DMS153 treated with DMSO at 0.1 percent for 48 hours (cell line): ENCODE data around the gene IL1RAPL2.
"Not testable (repeated sequence)": the region's sequence is repeated elsewhere in the genome, so short reads cannot be mapped to it uniquely, and the experiment has no call there.

Experiments used
- DNase-seq: peaks from one replicate; lab custom pipeline; 2025; ENCODE audit not compliant: unreplicated experiment; lab: John Stamatoyannopoulos, UW

The IL1RAPL2 gene

DNA sequence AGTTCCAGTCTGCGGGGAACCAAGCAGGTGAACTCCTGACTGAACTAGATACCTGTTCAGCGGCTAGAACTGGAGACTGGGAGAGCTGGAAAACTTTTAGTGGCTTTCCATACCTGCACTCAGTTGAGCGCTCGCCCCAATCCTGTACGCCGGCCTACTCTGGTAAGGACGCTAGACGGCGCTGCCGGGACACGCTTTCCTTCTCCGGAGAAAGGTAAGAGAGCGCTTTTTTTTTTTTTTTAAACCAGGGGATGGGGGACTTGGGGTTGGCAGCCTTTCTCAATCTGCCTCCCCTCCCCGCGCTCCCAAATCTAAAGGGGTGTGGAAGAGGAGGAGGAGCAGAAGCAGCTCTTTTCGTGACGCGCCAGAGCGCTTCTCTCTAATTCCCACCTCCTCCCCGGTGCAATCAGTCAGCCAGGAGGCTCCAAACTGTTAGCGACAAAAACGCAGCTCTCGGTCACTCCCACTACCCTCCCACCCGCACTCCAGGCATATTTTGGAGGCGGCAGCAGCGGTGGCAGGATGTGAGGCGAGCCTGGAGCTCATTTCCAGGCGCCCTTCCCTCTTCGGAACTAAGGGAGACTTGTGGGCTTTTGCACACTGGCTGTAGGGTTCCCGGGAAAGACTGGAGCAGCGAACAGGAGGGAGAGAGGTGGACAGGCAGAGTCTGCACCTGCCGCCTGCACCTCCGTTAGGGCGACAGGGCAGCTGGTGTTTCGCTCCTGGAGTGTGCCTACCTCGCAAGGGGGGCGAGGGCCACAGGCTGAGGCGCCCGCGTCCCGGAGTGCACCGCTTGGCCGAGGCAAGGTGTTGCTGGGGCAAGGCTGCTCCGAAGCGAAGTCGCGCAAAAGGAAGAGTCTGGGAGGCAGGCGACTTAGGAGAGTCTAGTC, at the start of gene IL1RAPL2:
Gene IL1RAPL2, plus strand, starts transcription at position 409 of the 890 bp plus-strand sequence.
- peak; percentile 0 for DNase-seq

DNA sequence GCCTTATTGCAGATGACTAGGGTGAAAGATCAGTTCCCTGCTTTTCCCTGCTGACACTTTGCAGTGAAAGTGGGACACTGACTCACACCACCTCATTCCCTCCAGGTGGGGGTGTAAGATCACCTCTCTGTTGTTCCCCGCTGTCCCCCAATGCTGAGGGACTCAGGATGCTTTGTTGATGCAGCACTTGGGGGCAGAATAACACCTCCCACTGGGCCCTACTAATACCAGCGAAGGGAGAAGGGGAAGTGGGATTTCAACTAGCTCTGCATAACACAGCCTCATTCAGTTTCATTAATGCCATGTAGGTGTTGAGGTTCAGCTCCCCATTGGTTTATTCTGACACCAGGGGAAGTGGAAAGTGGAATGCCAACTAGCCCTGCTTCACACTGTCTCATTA, 43.6 kb upstream of the IL1RAPL2 start:
- DNase-seq, result no peak

DNA sequence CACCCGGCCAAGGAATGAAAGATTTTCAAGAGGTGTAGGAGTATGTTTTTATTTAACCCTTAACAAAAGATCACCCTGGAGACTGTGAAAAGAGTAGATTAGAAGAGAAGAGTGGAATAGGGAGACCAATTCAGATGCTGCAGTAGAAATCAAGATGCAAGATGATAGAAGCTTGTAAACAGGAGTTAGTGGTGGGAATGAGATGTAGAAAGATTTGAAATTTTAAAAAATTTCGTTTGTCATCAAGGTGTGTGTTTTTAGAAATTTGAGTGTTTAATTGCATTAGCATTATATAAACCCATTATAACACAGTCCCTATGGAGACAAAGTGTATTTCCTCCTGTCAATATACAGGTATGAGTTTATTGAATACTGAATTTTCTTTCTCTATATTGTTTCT, 42.1 kb upstream of the IL1RAPL2 start:
- no peak for DNase-seq

DNA sequence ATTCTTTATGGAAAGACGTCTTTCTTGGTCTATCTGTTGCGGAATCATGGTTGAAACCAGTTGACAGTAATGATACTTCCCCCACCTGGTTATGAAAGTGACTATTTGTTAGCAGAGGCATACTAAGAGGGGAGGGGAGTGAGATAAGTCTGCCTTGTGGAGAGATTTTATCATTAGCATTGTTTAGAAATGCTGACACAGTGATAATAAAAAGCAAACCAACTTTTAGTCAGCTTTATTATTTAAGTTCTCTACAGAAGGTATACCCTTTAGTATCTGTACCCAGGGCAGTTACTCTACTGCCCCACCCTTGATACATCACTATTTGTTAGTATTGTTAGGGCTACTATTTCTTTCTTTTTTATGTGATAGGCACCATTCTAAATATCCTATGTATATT, 26.9 kb upstream of the IL1RAPL2 start:
- DNase-seq, result no peak

DNA sequence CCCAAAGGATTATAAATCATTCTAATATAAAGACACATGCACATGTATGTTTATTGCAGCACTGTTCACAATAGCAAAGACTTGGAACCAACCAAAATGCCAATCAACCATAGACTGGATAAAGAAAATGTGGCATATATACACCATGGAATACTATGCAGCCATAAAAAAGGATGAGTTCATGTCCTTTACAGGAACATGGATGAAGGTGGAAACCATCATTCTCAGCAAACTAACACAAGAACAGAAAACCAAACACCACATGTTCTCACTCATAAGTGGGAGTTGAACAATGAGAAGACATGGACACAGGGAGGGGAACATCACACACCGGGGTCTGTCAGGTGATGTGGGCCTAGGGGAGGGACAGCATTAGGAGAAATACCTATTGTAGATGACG, 23.6 kb upstream of the IL1RAPL2 start:
- DNase-seq, result not testable (repeated sequence)

DNA sequence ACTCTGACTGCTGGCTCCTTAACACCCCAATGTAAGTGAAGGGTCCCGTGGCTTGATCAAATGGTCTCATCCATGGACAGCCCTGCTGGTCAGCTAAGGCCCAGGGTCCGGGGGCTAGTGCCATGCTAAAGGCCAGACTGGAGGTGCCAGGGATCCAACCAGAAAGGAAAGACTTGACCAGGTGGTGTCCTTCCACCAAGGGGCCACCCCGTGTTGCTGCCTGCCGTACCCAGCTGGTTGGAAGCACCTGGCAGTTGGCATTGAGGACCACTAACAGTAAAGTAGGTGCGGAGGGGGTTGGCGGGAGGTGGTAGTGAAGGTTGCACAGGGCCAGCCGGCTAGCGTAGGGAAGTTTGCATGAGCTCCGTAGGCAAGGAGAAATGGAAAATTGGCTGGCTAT, 1.7 kb upstream of the IL1RAPL2 start:
- no peak for DNase-seq

DNA sequence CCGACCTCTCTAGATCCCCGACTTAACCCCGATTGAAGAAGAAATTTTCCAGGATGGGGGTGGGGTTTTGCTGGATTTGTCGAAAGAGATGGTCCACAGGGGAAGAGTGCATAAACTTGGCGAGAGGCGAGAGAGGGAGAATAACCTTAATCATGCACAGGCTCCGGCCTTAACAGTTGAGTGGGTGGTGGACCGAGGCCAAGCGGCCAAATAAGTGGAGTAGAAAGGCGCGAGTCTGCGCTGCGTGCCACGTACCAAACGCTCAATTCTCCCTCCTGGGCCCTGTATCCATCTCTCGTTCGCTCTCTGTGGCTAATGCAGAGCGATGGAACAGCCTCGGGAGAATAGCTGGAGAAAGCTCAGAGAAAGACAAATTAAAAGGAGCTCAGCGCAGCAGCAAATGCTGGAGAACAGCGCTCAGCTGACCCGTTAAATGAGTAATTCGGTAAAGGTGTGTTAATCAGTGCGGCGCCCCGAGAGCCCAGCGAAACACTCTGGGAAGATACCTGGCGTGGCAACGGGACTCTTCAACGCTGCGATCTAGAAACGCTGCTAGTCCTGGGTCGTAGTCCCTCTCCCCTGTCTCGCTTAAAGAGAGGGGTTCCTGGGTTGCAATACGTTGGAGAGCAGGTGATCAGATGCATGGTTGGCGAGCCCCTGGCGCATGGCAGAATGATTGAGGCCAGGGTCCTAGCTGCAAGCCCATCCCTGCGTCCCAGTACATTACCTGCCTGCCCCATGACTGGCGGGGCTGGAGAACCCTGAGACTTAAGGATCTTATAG, 887 bp upstream of the IL1RAPL2 start:
- DNase-seq, result no peak

DNA sequence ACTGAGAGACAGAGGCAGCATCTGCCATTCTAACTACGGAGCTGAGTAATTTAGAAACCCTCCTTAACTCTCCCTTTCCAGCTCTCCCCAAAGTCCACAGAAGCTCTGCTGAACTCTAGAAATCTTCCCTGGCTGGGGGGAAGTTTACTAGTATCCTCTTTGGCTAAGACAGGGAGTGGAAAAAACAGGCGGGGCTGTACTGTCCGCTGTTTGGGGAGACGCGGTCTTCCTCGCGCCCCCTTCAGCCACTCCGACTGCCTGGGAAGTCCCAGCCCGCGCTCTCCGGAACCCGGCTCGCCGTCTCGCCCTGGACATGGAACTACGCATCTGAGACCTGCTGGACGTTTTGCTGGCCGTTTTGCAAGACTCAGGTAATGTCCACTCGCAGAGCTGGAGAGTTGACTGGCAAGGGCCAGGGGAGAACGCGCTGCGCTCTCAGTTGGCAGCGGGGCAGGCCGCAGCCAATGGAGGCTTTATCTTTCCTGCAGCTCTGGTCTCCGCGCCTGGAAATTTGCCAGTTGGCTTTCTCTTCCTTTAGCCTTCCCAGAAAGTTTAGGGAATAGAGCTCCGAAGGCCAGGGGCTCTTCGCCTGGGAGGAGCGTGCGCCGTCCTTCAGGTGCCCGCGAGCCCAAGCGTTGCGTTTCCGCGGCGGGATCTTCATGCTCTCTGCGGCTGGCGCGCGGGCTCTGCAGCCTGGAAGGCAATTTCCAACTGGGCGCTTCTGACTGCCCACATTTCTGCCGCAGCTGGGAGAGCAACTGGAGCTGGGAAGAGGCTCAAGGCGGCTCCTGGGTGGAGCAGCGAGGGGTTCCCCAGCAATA, 892 bp downstream of the IL1RAPL2 start:
- DNase-seq, result no peak

DNA sequence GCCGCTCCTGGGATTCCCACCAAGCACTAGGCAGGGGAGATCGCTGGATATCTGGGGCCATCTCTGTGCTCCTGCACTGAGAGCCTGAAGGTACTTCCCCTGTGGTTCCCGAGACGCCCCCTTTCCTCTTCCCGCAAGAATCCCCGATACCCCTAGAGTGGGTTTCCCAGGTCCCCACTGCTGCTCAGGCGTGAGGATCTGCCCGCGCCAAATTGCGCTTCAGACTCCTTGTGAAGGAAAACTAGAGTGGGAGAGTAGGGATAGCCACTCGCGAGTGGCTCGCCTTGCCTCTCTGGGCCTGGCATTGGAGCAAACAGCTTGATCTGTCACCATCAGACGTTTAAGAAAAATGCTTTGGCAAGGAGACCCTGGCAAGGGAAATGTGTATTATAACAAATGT, 1.5 kb downstream of the IL1RAPL2 start:
- no peak for DNase-seq

DNA sequence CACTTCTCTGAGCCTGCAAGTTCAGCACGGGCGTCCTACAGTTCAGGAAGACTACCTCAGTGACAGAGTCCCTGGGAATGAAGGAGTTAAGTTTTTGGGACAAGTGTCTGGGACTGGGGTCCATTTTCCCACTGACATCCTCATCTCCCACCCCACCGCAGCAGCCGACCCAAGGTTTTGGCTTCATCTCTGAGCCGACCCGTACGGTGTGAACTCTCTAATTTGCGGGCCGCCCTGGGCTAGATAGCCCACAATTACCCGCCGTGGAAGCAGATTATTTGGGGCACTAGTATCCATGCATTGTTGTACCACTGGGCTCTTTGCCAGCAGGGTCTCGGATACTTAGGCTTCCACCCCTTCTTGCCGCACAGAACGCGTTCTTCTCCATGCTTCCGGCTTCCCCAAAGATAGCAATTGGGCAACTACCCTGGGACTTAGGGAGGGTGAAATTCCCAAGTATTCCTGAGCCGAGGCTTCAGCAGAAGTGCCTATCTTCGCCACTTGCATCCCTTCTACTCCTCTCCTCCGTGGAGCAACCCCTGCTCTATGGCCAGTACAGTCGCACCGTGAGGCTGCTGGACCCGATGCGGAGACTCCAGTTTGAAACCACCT, 2.4 kb downstream of the IL1RAPL2 start:
- no peak for DNase-seq

DNA sequence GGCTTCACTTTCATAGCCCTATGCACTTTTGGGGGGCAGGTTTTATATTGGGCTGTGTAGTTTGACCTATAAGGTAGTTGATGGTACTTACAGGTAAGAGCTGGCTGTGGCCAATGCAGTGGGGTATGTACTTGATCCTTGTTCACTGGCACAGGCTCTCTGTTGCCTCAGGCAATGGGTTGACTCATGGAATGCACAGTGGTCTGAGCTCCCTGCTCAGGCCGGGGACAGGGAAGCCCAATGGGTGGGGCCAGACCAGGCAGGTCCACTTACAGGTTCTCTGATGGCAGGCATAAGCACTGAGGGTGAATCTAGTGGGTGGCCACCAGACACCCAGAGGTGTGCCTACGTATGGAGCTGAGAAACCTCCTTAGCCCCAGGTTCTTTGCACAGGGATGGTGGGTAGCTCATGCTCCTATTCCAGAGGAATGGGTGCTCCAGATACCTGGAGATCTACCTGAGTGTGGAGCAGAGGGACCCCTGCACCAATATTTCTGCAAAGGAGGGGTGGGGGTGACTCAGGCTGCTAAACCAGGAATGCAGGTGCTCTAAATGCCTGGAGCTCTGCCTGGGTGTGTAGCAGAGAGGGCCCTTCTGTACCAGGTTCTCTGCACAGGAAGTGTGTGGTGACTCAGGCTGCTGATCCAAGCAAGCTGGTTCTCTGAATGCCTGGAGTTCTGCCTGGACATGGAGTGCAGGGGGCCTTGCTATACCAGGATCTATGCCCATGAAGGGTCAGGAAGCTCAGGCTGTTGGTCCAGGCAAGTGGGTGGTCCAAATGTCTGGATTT, 52.3 kb downstream of the IL1RAPL2 start:
- DNase-seq, result no peak

DNA sequence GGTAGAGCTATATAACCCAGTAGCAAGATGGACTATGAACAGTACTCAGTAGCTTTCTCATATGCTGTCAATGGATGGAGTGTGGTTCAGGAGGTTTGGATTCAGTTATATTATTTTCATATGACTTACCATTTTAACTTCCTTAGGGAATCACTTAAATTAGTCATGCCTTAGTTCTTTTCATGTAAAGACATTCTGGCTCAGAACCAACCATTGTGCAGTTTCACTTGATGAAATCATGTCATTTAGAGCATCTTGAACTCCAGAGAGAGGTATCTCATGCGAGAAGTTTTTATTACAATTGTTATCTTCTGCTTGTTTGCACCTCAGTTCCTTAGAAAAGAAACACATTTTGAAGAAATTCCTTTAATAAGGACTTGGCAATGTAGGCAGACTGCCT, 55.8 kb downstream of the IL1RAPL2 start:
- DNase-seq, result no peak

DNA sequence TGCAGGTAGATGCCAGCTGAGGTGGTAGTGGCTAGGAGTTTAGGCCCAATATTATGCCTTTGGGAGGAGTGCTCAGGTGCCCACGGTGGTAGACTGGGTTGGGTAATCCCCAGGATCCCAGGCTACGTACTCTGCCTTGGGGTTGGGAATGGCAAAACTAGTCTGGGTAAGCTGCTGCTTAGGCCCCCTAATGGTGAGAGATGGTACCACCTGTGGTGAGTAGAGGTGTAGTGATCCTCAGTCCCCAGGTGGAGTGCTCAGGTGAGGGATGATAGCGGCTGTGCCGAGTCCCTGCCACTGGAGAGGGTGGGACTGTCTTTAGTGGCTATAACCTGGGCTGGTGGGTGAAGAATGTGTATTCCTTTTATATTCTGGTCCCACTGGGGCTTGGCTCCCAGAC, 75.2 kb downstream of the IL1RAPL2 start:
- DNase-seq, result no peak

DNA sequence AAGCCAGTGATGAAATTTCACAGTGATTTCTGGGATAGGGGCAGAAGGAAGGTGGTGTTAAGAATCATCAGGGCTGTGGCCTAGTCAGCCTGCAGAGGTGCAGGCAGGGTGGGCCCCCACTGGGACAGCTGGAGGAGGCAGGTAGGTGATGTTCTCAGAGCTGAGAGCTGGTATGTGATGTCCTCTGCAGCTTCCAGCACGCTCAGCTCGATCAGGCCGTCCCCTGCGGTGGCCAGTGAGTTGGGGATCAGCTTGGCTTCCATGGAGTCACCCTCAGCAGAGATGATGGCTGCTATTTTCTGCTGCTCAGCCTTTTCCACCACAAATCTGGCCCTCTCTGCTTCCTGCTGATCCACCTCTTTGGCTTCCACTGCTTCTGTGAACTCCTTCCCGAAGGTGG, 81.1 kb downstream of the IL1RAPL2 start:
- DNase-seq, result no peak

DNA sequence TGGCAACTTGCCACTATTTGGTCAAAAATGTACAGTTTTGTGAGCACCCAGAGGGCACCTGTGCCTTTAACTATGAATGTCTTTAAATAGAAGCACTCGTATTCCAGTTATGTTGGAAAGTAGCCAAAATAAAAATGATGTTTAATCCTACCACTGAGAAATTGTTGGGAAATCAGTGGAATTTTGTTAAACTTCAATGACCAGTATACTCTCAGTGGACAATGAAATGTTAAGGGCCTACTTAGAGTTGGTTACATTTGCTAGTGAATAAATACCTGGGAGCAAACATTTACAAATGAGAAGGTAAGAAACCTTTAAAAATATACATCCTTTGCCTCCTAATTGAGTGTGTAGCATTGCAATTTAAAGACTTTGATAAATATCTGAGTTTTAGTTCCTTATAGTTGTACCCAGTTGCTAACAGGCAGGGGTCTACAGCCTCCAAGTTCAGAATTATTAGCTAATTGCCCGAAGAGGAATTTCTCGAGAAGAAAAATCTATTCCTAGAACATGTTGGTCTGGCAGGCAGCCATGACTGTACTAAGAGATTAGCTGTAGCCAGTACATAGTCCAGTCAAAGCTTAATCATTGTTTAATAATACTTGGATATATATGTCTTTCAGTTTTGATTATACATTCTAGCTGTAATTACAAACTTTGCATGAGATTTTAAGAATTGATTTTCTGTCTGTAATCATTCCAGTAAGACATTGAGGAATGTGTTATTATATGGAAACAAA, 93.2 kb downstream of the IL1RAPL2 start:
- DNase-seq, result no peak

DNA sequence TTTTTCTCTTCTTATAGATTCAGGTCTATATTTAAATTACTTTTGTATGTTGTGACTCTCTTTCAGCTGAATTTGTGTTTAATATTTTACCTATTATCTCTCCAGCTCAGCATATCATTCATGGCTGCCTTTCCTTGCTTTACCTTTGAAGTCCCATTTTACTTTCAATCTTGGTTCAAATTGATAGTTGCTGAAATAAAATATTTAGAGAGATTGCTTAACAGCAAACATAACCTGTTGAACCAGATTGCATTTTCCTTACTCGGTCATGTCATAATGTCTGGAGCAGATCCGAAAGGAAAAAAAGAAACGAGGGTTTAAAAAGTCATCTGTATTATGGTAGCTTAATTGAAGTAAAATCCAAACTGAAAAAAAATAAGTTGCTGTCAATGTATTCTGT, 94.1 kb downstream of the IL1RAPL2 start:
- no peak for DNase-seq

DNA sequence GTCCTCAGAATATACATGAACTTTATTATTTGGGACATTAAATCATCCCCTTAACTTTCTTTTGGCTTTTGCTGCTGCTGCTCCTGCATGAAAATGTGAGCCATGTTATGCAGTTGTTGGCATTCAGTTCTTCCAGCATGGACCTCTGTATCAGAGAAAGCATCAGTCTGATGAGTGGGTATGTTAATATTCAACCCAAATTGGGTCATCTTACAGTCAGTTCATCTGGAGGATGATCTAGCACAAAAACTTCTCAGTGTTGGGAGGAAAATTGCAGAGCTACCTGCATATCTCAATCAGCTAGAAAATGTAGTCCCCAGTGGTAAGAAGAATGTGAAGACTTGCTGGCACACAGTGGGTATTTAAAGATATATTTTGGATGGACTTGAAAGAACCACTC, 96.7 kb downstream of the IL1RAPL2 start:
- no peak for DNase-seq

DNA sequence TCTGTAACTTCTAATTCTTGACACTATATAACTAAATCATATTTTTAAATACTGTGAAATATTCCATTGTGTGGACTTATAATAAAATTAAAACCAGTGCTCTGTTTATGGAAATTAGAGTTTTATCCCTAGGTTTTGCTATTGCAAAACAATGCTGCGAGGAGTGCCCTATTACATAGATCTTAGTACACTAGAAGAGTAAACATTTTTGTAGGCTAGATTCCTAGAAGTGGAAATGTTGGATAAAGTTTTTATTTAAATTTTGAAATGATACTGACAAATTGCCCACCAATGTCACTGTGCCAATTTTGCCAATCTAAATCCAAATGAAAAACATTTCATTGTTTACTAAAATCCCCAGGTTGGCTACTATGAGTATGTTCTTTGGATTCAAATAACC, 99.7 kb downstream of the IL1RAPL2 start:
- DNase-seq, result no peak

DNA sequence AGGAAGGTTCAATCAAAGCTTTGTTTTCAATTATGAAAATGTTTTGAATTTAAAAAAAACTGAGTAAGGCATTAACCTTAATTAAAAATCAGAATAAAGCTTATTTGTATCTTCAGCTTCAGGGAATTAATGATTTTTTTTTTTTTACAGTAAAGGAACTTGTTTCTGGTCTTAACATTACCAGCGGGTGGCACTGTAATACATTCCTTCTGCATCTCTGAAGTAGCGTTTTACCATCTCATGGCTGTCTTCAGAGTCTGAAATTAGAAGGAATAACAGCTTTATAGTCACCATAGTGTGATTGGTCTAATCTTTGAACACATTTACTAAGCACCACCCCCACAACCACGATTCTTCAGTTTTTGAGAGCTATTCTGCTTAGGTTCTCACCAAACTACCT, 102.6 kb downstream of the IL1RAPL2 start:
- DNase-seq, result no peak

DNA sequence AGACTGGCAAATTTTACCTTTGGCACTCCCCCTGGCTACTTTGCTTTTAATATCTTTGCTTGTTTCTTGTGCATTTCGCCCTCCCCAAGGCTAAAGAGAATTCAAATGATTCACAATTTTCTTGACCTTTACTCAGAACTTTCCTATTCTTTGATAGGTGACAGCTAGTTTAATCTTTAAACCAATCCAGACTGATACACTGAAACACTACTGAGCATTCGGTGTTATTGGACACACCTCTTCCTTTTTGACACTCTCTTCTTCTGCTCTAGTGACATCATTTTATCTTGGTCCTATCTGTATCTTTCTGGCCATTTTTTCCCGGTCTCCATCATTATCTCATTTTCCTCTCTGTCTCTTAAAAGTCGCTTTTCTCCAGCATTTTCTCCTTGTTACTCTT, 103.1 kb downstream of the IL1RAPL2 start:
- no peak for DNase-seq
